ENCODE results near the gene DUSP21.
"Not testable (repeated sequence)": the region's sequence is repeated elsewhere in the genome, so short reads cannot be mapped to it uniquely, and the experiment has no call there.

The DUSP21 gene

GRCh38 chrX:44822601-44823000, 21.2 kb upstream of the DUSP21 start:
- H2BK120ac ChIP-seq (ENCODE audit: low read depth, low read length), result no peak overlapping the region
- no peak overlapping the region for H3K23ac ChIP-seq (ENCODE audit: low read length)
- DNase-seq, result no peak
- no peaks in the 10 kb centered on the region for H3K79me1 ChIP-seq (ENCODE audit: low read length)
- no peak overlapping the region for H3K27ac ChIP-seq (ENCODE audit: low read depth, low read length)
- H2BK5ac ChIP-seq (ENCODE audit: low read length), result no peak overlapping the region
- H3K4me1 ChIP-seq (ENCODE audit: control insufficient read depth, low read depth, low read length), result no peaks in the 10 kb centered on the region
- H3K79me2 ChIP-seq (ENCODE audit: control insufficient read depth, insufficient read depth, low read length), result no peaks in the 10 kb centered on the region
- no peak overlapping the region for H2BK15ac ChIP-seq (replicated peaks; ENCODE audit: low read depth)
- no peak overlapping the region for H3K18ac ChIP-seq (ENCODE audit: low read length)
- H2AK5ac ChIP-seq (ENCODE audit: low read length), result no peak overlapping the region
- H4K5ac ChIP-seq (ENCODE audit: low read length), result no peak overlapping the region
- H4K8ac ChIP-seq (ENCODE audit: low read depth, low read length), result no peak overlapping the region
- no peak overlapping the region for H3K56ac ChIP-seq (ENCODE audit: low read length)
- H3K4me2 ChIP-seq (ENCODE audit: low read length), result no peak overlapping the region
- no peak overlapping the region for H3K9ac ChIP-seq (ENCODE audit: low read length)
- no peak overlapping the region for H3K4me3 ChIP-seq (ENCODE audit: low read length)
- no peaks in the 10 kb centered on the region for H3K36me3 ChIP-seq (ENCODE audit: control insufficient read depth, insufficient read depth, low read length)
- no peaks in the 10 kb centered on the region for H3K27me3 ChIP-seq (ENCODE audit: insufficient read depth, low read length, poor library complexity)
- no peak overlapping the region for H3K4ac ChIP-seq (ENCODE audit: low read depth, low read length)

DNA sequence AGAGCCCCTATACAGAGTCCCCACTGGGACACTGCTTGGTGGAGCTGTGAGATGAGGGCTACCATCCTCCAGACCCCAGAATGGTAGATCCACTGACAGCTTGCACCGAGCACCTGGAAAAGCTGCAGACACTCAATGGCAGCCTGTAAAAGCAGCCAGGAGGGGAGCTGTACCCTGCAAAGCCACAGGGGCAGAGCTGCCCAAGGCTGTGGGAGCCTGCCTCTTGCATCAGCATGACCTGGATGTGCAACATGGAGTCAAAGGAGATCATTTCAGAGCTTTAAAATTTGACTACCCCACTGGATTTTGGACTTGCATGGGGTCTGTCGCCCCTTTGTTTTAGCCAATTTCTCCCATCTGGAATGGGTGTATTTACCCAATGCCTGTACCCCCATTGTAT, 20.6 kb upstream of the DUSP21 start:
- not testable (repeated sequence) for H3K27ac ChIP-seq (ENCODE audit: low read depth, low read length); H3K4me2 ChIP-seq (ENCODE audit: low read length); H4K8ac ChIP-seq (ENCODE audit: low read depth, low read length); H3K56ac ChIP-seq (ENCODE audit: low read length); DNase-seq; H3K79me2 ChIP-seq (ENCODE audit: control insufficient read depth, insufficient read depth, low read length); H3K27me3 ChIP-seq (ENCODE audit: insufficient read depth, low read length, poor library complexity); H3K23ac ChIP-seq (ENCODE audit: low read length); H3K4ac ChIP-seq (ENCODE audit: low read depth, low read length); H3K18ac ChIP-seq (ENCODE audit: low read length); H2BK120ac ChIP-seq (ENCODE audit: low read depth, low read length); H3K79me1 ChIP-seq (ENCODE audit: low read length); H3K36me3 ChIP-seq (ENCODE audit: control insufficient read depth, insufficient read depth, low read length); H3K9ac ChIP-seq (ENCODE audit: low read length); H4K5ac ChIP-seq (ENCODE audit: low read length); H2BK5ac ChIP-seq (ENCODE audit: low read length); H3K4me1 ChIP-seq (ENCODE audit: control insufficient read depth, low read depth, low read length); H3K4me3 ChIP-seq (ENCODE audit: low read length); H2AK5ac ChIP-seq (ENCODE audit: low read length); H2BK15ac ChIP-seq (replicated peaks; ENCODE audit: low read depth)
- no CpG with 5 or more reads among the region's 2 CpGs for WGBS (ENCODE audit: extremely low coverage, insufficient coverage, low lambda C conversion rate)

DNA sequence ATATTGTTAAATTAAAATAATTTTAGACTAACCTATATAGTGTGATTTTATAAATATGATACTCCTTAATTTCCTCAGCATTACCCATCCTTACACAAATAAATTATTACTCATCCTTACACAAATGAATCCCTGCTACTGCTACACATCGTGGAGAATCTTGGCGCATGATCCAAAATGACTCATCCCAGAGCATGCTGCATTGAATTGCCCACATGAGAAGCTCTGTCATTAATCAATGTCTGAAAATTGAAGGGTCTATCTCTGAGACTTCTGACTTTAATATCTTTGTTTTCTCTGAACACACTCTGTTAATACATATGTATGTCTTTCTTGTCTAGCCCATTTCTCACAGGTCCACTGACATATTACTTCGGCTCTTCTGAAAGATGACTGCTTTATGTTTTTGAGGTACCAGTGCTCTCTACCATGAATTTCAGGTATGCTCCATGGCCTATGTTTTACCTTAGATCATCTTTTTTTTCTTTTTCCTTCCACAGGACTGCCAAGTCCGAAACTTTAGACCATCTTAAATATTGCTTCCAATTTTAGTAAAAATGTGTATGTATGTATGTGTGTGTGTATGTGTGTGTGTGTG, 15.7 kb upstream of the DUSP21 start:
- H3K23ac ChIP-seq (ENCODE audit: low read length), result no peak overlapping the region
- H4K5ac ChIP-seq (ENCODE audit: low read length), result no peak overlapping the region
- H3K4me2 ChIP-seq (ENCODE audit: low read length), result no peak overlapping the region
- H2AK5ac ChIP-seq (ENCODE audit: low read length), result no peak overlapping the region
- no peaks in the 10 kb centered on the region for H3K36me3 ChIP-seq (ENCODE audit: control insufficient read depth, insufficient read depth, low read length)
- WGBS (ENCODE audit: extremely low coverage, insufficient coverage, low lambda C conversion rate), result no CpG with 5 or more reads among the region's 4 CpGs
- H2BK5ac ChIP-seq (ENCODE audit: low read length), result no peak overlapping the region
- H3K79me1 ChIP-seq (ENCODE audit: low read length), result no peaks in the 10 kb centered on the region
- H3K27me3 ChIP-seq (ENCODE audit: insufficient read depth, low read length, poor library complexity), result no peaks in the 10 kb centered on the region
- H3K79me2 ChIP-seq (ENCODE audit: control insufficient read depth, insufficient read depth, low read length), result no peaks in the 10 kb centered on the region
- no peaks in the 10 kb centered on the region for H3K4me1 ChIP-seq (ENCODE audit: control insufficient read depth, low read depth, low read length)
- no peak overlapping the region for H3K9ac ChIP-seq (ENCODE audit: low read length)
- H3K18ac ChIP-seq (ENCODE audit: low read length), result no peak overlapping the region
- H3K4ac ChIP-seq (ENCODE audit: low read depth, low read length), result no peak overlapping the region
- H4K8ac ChIP-seq (ENCODE audit: low read depth, low read length), result no peak overlapping the region
- H3K56ac ChIP-seq (ENCODE audit: low read length), result no peak overlapping the region
- no peak overlapping the region for H3K4me3 ChIP-seq (ENCODE audit: low read length)
- H2BK15ac ChIP-seq (replicated peaks; ENCODE audit: low read depth), result no peak overlapping the region
- H2BK120ac ChIP-seq (ENCODE audit: low read depth, low read length), result no peak overlapping the region
- no peak for DNase-seq
- no peak overlapping the region for H3K27ac ChIP-seq (ENCODE audit: low read depth, low read length)

DNA sequence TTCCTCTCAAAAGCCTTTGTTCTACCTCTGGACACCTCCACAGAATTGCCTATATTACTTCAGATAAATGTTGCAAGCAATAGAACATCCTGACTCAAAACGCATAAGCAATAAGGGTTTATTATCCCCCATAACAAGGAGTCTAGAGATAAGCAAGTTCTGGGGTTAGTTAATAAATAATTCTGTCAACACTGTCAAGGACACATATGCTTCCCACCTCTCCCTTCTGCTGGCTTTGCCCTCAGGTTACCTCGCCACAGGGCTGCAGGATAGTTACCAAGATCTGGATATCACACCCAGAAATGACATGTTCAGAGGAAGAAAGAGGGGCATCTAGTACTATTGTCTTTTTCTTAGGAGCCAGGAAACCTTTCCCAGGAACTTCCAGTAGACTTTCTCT, 14.0 kb upstream of the DUSP21 start:
- H2BK120ac ChIP-seq (ENCODE audit: low read depth, low read length), result no peak overlapping the region
- no peak overlapping the region for H3K18ac ChIP-seq (ENCODE audit: low read length)
- H3K23ac ChIP-seq (ENCODE audit: low read length), result no peak overlapping the region
- H2AK5ac ChIP-seq (ENCODE audit: low read length), result no peak overlapping the region
- no peak overlapping the region for H3K4ac ChIP-seq (ENCODE audit: low read depth, low read length)
- H3K56ac ChIP-seq (ENCODE audit: low read length), result no peak overlapping the region
- no peaks in the 10 kb centered on the region for H3K79me2 ChIP-seq (ENCODE audit: control insufficient read depth, insufficient read depth, low read length)
- H3K4me1 ChIP-seq (ENCODE audit: control insufficient read depth, low read depth, low read length), result no peaks in the 10 kb centered on the region
- no peak overlapping the region for H3K4me2 ChIP-seq (ENCODE audit: low read length)
- H4K8ac ChIP-seq (ENCODE audit: low read depth, low read length), result no peak overlapping the region
- no peaks in the 10 kb centered on the region for H3K27me3 ChIP-seq (ENCODE audit: insufficient read depth, low read length, poor library complexity)
- no peak overlapping the region for H3K9ac ChIP-seq (ENCODE audit: low read length)
- no peaks in the 10 kb centered on the region for H3K79me1 ChIP-seq (ENCODE audit: low read length)
- no peak overlapping the region for H4K5ac ChIP-seq (ENCODE audit: low read length)
- no peak overlapping the region for H2BK5ac ChIP-seq (ENCODE audit: low read length)
- no peak overlapping the region for H3K4me3 ChIP-seq (ENCODE audit: low read length)
- DNase-seq, result no peak
- no CpG with 5 or more reads among the region's 2 CpGs for WGBS (ENCODE audit: extremely low coverage, insufficient coverage, low lambda C conversion rate)
- no peak overlapping the region for H3K27ac ChIP-seq (ENCODE audit: low read depth, low read length)
- no peaks in the 10 kb centered on the region for H3K36me3 ChIP-seq (ENCODE audit: control insufficient read depth, insufficient read depth, low read length)
- H2BK15ac ChIP-seq (replicated peaks; ENCODE audit: low read depth), result no peak overlapping the region

- no peak overlapping the region for H3K18ac ChIP-seq (ENCODE audit: low read length)
- H3K4me2 ChIP-seq (ENCODE audit: low read length), result no peak overlapping the region
- no peak for DNase-seq
- no peak overlapping the region for H3K4me3 ChIP-seq (ENCODE audit: low read length)
- H3K79me1 ChIP-seq (ENCODE audit: low read length), result no peaks in the 10 kb centered on the region
- H3K9ac ChIP-seq (ENCODE audit: low read length), result no peak overlapping the region
- H2BK5ac ChIP-seq (ENCODE audit: low read length), result no peak overlapping the region
- H2AK5ac ChIP-seq (ENCODE audit: low read length), result no peak overlapping the region
- H3K36me3 ChIP-seq (ENCODE audit: control insufficient read depth, insufficient read depth, low read length), result no peaks in the 10 kb centered on the region
- no peaks in the 10 kb centered on the region for H3K79me2 ChIP-seq (ENCODE audit: control insufficient read depth, insufficient read depth, low read length)
- H4K8ac ChIP-seq (ENCODE audit: low read depth, low read length), result no peak overlapping the region
- no peak overlapping the region for H3K27ac ChIP-seq (ENCODE audit: low read depth, low read length)
- no peak overlapping the region for H3K56ac ChIP-seq (ENCODE audit: low read length)
- no peak overlapping the region for H3K4ac ChIP-seq (ENCODE audit: low read depth, low read length)
- no peak overlapping the region for H4K5ac ChIP-seq (ENCODE audit: low read length)
- H3K27me3 ChIP-seq (ENCODE audit: insufficient read depth, low read length, poor library complexity), result no peaks in the 10 kb centered on the region
- no CpG with 5 or more reads among the region's 10 CpGs for WGBS (ENCODE audit: extremely low coverage, insufficient coverage, low lambda C conversion rate)
- no peak overlapping the region for H2BK120ac ChIP-seq (ENCODE audit: low read depth, low read length)
- H2BK15ac ChIP-seq (replicated peaks; ENCODE audit: low read depth), result no peak overlapping the region
- H3K4me1 ChIP-seq (ENCODE audit: control insufficient read depth, low read depth, low read length), result no peaks in the 10 kb centered on the region
- no peak overlapping the region for H3K23ac ChIP-seq (ENCODE audit: low read length)
Measured at GRCh38 chrX:44842550-44843317, 1.1 kb upstream of the DUSP21 start.

- no CpG with 5 or more reads among the region's 2 CpGs for WGBS (ENCODE audit: extremely low coverage, insufficient coverage, low lambda C conversion rate)
- Histone ChIP-seq H4K8ac (ENCODE audit: low read depth, low read length) (no peak overlapping the region), H3K18ac (ENCODE audit: low read length) (no peak overlapping the region), H2BK15ac (replicated peaks; ENCODE audit: low read depth) (no peak overlapping the region), H3K27ac (ENCODE audit: low read depth, low read length) (no peak overlapping the region), H3K9ac (ENCODE audit: low read length) (no peak overlapping the region), H3K4me2 (ENCODE audit: low read length) (no peak overlapping the region), H3K23ac (ENCODE audit: low read length) (no peak overlapping the region), H2BK120ac (ENCODE audit: low read depth, low read length) (no peak overlapping the region), H3K27me3 (ENCODE audit: insufficient read depth, low read length, poor library complexity) (no peaks in the 10 kb centered on the region), H3K56ac (ENCODE audit: low read length) (no peak overlapping the region), H4K5ac (ENCODE audit: low read length) (no peak overlapping the region), H3K79me1 (ENCODE audit: low read length) (no peaks in the 10 kb centered on the region), H3K79me2 (ENCODE audit: control insufficient read depth, insufficient read depth, low read length) (no peaks in the 10 kb centered on the region), H3K4me1 (ENCODE audit: control insufficient read depth, low read depth, low read length) (no peaks in the 10 kb centered on the region), H2AK5ac (ENCODE audit: low read length) (no peak overlapping the region), H3K4me3 (ENCODE audit: low read length) (no peak overlapping the region), H3K4ac (ENCODE audit: low read depth, low read length) (no peak overlapping the region), H2BK5ac (ENCODE audit: low read length) (no peak overlapping the region), H3K36me3 (ENCODE audit: control insufficient read depth, insufficient read depth, low read length) (no peaks in the 10 kb centered on the region)
- DNase-seq, result no peak
Measured at GRCh38 chrX:44843318-44843702, 511 bp upstream of the DUSP21 start.
